GM18870 (cell line): ENCODE measurements around the gene INPP4A.

Experiments
- ATAC-seq: cut with Tn5 transposase; IDR thresholded peaks from one replicate; pipeline ENCODE4 v1.9.1; 2021; ENCODE audit warnings: moderate library complexity; ENCODE audit not compliant: unreplicated experiment

INPP4A gene

GRCh38 chr2:98608116-98608961, 163.7 kb downstream of the INPP4A start, which contains the start of the genes COA5 and UNC50:
TSS of gene COA5 (minus strand) at chr2:98608512. CDS start at chr2:98608405, 107 bp downstream.
TSS of gene UNC50 (plus strand) at chr2:98608589. CDS start at chr2:98609760, 1,171 bp downstream.
- peak; percentile 53 for ATAC-seq

GRCh38 chr2:98608962-98609604, 164.4 kb downstream of the INPP4A start:
- no peak for ATAC-seq

- no peak for ATAC-seq
Observed at GRCh38 chr2:98614024-98614739, 169.5 kb downstream of the INPP4A start.

- ATAC-seq = no peak
Observed at GRCh38 chr2:98615481-98615880, 170.8 kb downstream of the INPP4A start.

GRCh38 chr2:98617149-98617548, 172.5 kb downstream of the INPP4A start:
- ATAC-seq = no peak

- ATAC-seq = no peak
Observed at GRCh38 chr2:98623657-98624056, 179.0 kb downstream of the INPP4A start.

GRCh38 chr2:98632351-98632750, 187.7 kb downstream of the INPP4A start:
- no peak for ATAC-seq

GRCh38 chr2:98634406-98635092, 189.9 kb downstream of the INPP4A start:
- ATAC-seq = no peak

- ATAC-seq = no peak
Observed at GRCh38 chr2:98637401-98638147, 192.9 kb downstream of the INPP4A start.

GRCh38 chr2:98643496-98644100, 198.9 kb downstream of the INPP4A start:
- no peak for ATAC-seq
